ENCODE data around the gene IL5. TPM values are rescaled to one million over a fixed set of nuclear protein-coding genes. Genes with fewer than 3 reads are reported as not detected.

IL5 gene
- total RNA-seq, 1 donor from 2014 or later = not detected

DNA sequence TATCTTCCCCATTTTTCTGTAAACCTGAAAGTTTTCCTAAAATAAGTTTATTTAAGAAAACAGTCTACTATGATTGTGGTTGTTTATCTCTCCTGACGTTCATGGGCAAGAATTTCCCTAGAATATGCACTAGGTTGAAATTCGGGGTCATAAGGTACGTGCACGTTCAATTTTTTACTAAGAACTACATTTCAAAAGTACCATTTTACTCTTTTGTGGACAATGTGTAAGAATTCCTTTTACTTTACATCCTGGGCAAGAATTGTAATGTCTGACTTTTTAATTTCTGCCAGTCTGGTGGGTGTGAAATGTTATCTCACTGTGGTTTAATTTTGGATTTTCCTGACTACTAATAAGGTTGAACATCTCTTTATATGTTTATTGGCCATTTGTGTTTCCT lies 12.4 kb downstream of the IL5 start:
- no peak for DNase-seq (ENCODE audit: extremely low spot score, unreplicated experiment)
- TF ChIP-seq, protein P1, sequence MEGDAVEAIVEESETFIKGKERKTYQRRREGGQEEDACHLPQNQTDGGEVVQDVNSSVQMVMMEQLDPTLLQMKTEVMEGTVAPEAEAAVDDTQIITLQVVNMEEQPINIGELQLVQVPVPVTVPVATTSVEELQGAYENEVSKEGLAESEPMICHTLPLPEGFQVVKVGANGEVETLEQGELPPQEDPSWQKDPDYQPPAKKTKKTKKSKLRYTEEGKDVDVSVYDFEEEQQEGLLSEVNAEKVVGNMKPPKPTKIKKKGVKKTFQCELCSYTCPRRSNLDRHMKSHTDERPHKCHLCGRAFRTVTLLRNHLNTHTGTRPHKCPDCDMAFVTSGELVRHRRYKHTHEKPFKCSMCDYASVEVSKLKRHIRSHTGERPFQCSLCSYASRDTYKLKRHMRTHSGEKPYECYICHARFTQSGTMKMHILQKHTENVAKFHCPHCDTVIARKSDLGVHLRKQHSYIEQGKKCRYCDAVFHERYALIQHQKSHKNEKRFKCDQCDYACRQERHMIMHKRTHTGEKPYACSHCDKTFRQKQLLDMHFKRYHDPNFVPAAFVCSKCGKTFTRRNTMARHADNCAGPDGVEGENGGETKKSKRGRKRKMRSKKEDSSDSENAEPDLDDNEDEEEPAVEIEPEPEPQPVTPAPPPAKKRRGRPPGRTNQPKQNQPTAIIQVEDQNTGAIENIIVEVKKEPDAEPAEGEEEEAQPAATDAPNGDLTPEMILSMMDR (IDR thresholded peaks at IDR 0.05) = no peak

DNA sequence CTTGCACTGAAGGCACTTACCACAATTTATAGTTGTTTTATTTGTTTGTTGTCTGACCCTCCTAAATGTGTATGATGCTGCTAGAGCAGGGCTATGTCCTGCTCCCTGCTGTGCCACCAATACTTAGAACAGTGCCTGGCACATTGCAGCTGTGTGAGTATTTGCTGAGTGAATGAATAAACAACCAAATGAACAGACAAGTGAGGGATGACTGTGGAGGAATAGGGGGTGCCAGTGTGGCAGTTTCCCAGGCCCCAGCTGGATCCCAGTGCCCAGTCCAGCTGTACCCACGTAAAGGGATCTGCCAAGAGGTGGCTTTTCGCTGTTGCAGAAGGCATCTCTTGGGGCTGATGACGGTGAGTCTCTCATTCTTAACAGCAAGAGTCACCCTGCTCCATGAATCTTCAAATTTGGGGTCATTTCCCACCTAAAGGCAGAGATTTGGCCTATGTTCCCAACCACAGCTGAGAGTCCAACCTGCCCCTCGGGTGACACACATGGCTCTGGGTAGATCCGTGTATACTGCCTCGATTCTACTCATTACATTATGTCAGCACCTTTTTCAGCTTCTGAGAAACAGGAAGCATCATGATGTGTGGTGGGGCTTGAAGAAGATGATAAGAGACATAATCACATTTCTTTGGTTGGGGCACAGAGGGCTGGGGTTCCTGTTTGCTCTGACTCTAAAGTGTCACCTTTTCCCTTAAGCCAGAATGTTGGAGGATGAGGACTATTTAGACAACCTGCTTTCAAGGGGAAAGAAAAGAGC lies 14.3 kb downstream of the IL5 start:
- Mint-ChIP-seq H3K36me3 (ENCODE audit: unreplicated experiment) (no peaks in the 10 kb centered on the region), H3K9me3 (ENCODE audit: unreplicated experiment) (no peaks in the 10 kb centered on the region), H3K27ac (ENCODE audit: unreplicated experiment) (no peak overlapping the region), H3K4me3 (ENCODE audit: unreplicated experiment) (no peak overlapping the region), H3K27me3 (ENCODE audit: unreplicated experiment) (peaks cover 47% of the 10 kb centered on the region), H3K4me1 (ENCODE audit: unreplicated experiment) (peaks cover 1% of the 10 kb centered on the region)
- TF ChIP-seq, protein P1 (IDR thresholded peaks at IDR 0.05) = no peak
- no peak for DNase-seq (ENCODE audit: extremely low spot score, unreplicated experiment)

More for the DNA sequence above, 12.4 kb downstream of the IL5 start:
- Mint-ChIP-seq H3K36me3 (ENCODE audit: unreplicated experiment) (no peaks in the 10 kb centered on the region), H3K27ac (ENCODE audit: unreplicated experiment) (no peak overlapping the region), H3K9me3 (ENCODE audit: unreplicated experiment) (no peaks in the 10 kb centered on the region), H3K4me3 (ENCODE audit: unreplicated experiment) (no peak overlapping the region), H3K27me3 (ENCODE audit: unreplicated experiment) (peaks cover 51% of the 10 kb centered on the region), H3K4me1 (ENCODE audit: unreplicated experiment) (peaks cover 1% of the 10 kb centered on the region)

DNA sequence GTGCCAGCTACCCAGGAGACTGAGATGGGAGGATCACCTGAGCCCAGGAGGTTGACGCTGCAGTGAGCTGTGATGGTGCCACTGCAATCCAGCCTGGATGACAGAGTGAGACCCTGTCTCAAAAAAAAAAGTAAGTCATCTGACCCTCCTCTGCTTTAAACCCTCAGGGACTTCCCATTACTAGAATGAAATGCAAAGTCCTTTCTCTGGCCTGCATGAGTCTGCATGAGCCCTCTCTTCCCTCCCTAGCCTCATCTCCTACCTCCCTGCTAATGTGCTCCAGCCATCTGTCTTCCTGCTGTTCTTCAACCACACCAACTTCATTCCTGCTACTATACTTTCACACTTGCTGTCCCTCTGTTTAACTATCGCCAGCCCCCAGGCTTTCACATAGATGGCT lies 15.3 kb downstream of the IL5 start:
- H3K9me3 Mint-ChIP-seq (ENCODE audit: unreplicated experiment) = no peaks in the 10 kb centered on the region
- no peak overlapping the region for H3K27ac Mint-ChIP-seq (ENCODE audit: unreplicated experiment)
- no peak overlapping the region for H3K4me3 Mint-ChIP-seq (ENCODE audit: unreplicated experiment)
- TF ChIP-seq, protein P1 (IDR thresholded peaks at IDR 0.05) = no peak
- peaks cover 1% of the 10 kb centered on the region for H3K4me1 Mint-ChIP-seq (ENCODE audit: unreplicated experiment)
- no peaks in the 10 kb centered on the region for H3K36me3 Mint-ChIP-seq (ENCODE audit: unreplicated experiment)
- H3K27me3 Mint-ChIP-seq (ENCODE audit: unreplicated experiment) = peaks cover 48% of the 10 kb centered on the region
- no peak for DNase-seq (ENCODE audit: extremely low spot score, unreplicated experiment)

DNA sequence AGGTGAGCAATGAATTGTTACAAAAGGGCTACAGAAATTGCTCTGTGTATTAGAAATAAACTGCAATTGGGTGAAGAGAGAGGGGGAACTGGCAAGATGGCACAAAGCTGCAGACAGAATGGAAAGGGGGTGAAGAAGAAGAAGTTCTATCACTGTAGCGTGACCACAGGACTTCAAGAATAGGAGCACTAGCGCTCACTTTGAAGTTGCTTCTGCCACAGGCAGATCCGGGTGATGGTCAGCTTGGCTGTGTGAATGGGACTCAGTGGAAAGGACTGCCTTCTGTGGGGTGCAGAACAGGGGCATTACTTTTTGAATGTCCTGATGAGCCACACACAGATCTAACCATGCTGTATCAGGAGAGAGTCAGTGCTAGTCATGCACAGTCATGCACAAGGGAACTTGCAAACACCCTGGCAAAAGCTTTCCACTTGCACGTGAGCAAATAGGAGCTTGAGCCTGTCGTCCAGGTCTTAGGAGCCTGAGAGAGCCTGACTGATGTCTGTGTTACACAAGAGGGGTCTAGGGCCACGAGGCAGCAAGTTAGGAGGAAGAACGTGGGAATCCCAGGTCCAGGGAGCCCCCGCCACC lies 16.3 kb downstream of the IL5 start:
- no peaks in the 10 kb centered on the region for H3K9me3 Mint-ChIP-seq (ENCODE audit: unreplicated experiment)
- H3K36me3 Mint-ChIP-seq (ENCODE audit: unreplicated experiment) = no peaks in the 10 kb centered on the region
- TF ChIP-seq, protein P1 (IDR thresholded peaks at IDR 0.05) = no peak
- H3K27ac Mint-ChIP-seq (ENCODE audit: unreplicated experiment) = no peak overlapping the region
- no peak for DNase-seq (ENCODE audit: extremely low spot score, unreplicated experiment)
- peaks cover 1% of the 10 kb centered on the region for H3K4me1 Mint-ChIP-seq (ENCODE audit: unreplicated experiment)
- H3K27me3 Mint-ChIP-seq (ENCODE audit: unreplicated experiment) = peaks cover 42% of the 10 kb centered on the region
- H3K4me3 Mint-ChIP-seq (ENCODE audit: unreplicated experiment) = no peak overlapping the region

DNA sequence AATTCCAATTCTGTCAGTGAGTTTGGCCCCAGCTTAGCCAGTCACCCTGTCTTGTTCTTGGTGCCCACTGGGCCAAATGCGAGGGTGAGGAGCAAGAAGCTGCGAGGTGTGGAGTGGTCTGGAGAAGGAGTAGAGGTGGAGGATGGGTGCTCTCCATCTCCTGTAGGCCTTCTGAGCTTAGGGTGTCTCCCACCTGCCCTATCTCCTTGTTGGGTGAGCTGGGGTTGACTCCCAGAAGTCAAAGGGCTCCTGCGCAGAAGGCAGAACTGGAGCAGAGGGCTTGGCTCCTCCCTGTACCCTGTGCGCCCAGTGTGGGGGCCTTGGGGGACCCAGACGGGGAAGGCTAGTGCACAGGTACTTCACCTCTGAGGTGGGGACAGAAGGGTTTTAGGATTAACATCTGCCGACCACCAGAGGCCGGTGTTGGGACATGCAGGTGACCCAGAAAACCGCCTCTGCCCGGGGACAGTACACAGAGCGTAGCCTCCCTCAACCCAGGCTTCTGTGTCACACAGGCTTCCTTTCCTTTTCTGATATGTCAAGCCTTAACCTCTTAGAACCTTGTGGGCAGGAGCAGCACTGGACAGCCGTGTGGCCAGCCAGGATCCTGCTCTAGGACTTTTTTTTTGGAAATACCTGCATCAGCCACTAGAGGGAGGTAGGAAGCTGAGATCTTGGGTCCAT lies 16.9 kb downstream of the IL5 start:
- Mint-ChIP-seq H3K4me1 (ENCODE audit: unreplicated experiment) (peaks cover 1% of the 10 kb centered on the region), H3K27ac (ENCODE audit: unreplicated experiment) (no peak overlapping the region), H3K4me3 (ENCODE audit: unreplicated experiment) (no peak overlapping the region), H3K9me3 (ENCODE audit: unreplicated experiment) (peaks cover 1% of the 10 kb centered on the region), H3K36me3 (ENCODE audit: unreplicated experiment) (no peaks in the 10 kb centered on the region), H3K27me3 (ENCODE audit: unreplicated experiment) (peaks cover 35% of the 10 kb centered on the region)
- no peak for DNase-seq (ENCODE audit: extremely low spot score, unreplicated experiment)
- TF ChIP-seq, protein P1 (IDR thresholded peaks at IDR 0.05) = peak; percentile 84
